Lung (tissue), 12 donors: ENCODE data around the gene DYNLL1. TPM values are rescaled to one million over a fixed set of nuclear protein-coding genes. Genes with fewer than 3 reads are reported as not detected.

Source experiments
- ATAC-seq: fragments of 200-7000 bp; cut with Tn5 transposase; one replicate; pipeline ENCODE4 v1.9.1; 2020; ENCODE audit warnings: moderate number of reproducible peaks; ENCODE audit not compliant: insufficient read depth, low FRiP score
- DNase-seq, 3 donors: peaks; one replicate each; pipeline ENCODE4 v3.0.0-alpha.2; 2013 to 2017
- H3K27ac ChIP-seq, 2 donors: one replicate each; pipeline ENCODE4 v1.5.1; 2013; ENCODE audit warnings: mild to moderate bottlenecking in 2 of 2, moderate library complexity in 2 of 2, control low read depth in 1 of 2, inconsistent platforms in 1 of 2, low read depth in 1 of 2, low read length in 1 of 2
- H3K27me3 ChIP-seq, 3 donors: one replicate each; pipeline ENCODE4 v1.5.1; 2013; ENCODE audit warnings: low read length in 2 of 3; ENCODE audit not compliant: control insufficient read depth in 3 of 3, insufficient read depth in 3 of 3
- H3K36me3 ChIP-seq, 4 donors: one replicate each; pipeline ENCODE4 v1.5.1; 2013; ENCODE audit warnings: low read length in 4 of 4, mild to moderate bottlenecking in 1 of 4, moderate library complexity in 1 of 4; ENCODE audit not compliant: control insufficient read depth in 4 of 4, insufficient read depth in 4 of 4
- H3K4me1 ChIP-seq, 5 donors: one replicate each; pipeline ENCODE4 v1.5.1; 2013; ENCODE audit warnings: low read length in 5 of 5, mild to moderate bottlenecking in 2 of 5, moderate library complexity in 1 of 5; ENCODE audit not compliant: control insufficient read depth in 5 of 5, insufficient read depth in 5 of 5
- H3K4me3 ChIP-seq: one replicate; pipeline ENCODE4 v1.5.1; 2013; ENCODE audit warnings: mild to moderate bottlenecking, control low read depth, moderate library complexity
- H3K9ac ChIP-seq, 2 donors: one replicate each; pipeline ENCODE4 v1.5.1; 2013; ENCODE audit warnings: low read length in 2 of 2, control low read depth in 1 of 2; ENCODE audit not compliant: insufficient read depth in 1 of 2
- H3K9me3 ChIP-seq, 4 donors: one replicate each; pipeline ENCODE4 v1.5.1; 2013; ENCODE audit warnings: low read length in 3 of 4, mild to moderate bottlenecking in 1 of 4, moderate library complexity in 1 of 4; ENCODE audit not compliant: control insufficient read depth in 4 of 4, insufficient read depth in 3 of 4
- WGBS, 2 donors: extraction: QIAGEN DNeasy Blood & Tissue Kit; methylation state at CpG; one replicate each; pipeline ENCODE4 v1.1.7; 2013; 5-methylcytosine and 5-hydroxymethylcytosine counted together
- polyA plus RNA-seq, 2 donors: library from polyadenylated mRNA; stranded (reverse); fragments of 200-250 nt; gene quantifications; one replicate each; pipeline ENCODE4 v1.2.1, GENCODE V29; 2013
- total RNA-seq, 2 donors: library from RNA; depleted of rRNA in 1 of 2; stranded (reverse); fragments of >200 nt in 1 of 2; gene quantifications; one replicate each; pipeline ENCODE4 v1.2.1, GENCODE V29; 2014 to 2021
- TF ChIP-seq, protein P1 (sequence below): IDR thresholded peaks from 2 replicates; pipeline ENCODE4 v1.5.1; 2012; ENCODE audit warnings: mild to moderate bottlenecking; ENCODE audit errors: control extremely low read depth, extremely low read depth
- donor health status: control.
- donor health status: control.
- donor health status: Bipolar disorder and iron deficiency.
- donor health status: healthy.
- donor health status: DM: yes; HTN: yes; CAD: no.

The DYNLL1 gene
- total and polyA plus RNA-seq, 4 donors, result 210 to 360 (median 318) TPM

DNA sequence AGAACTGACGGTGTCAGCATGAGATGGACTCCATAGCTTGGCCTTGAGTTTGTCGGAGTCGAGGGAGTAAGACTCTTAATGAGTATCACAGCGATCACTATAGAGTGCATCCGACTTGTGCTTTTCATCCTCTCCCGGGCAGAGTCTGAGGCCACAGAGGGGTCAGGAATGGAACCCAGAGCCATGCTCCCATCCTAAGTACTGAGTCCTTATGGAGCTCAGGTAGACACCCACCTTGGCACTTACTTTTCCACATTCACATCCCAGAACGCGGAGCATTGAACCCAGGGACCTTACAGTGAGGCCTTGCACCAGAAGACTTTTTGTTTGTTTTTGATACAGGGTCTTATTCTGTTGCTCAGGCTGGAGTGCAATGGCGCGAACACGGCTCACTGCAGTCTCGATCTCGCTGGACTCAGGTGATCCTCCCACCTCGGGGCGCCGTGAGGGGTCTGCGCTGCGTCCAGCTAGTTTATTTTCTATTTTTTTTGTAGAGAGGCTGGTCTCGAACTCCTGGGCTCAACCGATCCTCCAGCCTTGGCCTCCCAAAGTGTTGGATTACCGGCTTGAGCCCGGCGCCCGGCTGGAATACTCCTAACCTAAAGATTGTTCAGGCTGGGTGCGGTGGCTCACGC, 25.6 kb upstream of the DYNLL1 start:
- DNase-seq, result peak in 2 of 3 donors; percentile 35 to 46
- Histone ChIP-seq H3K27ac (peak overlapping the region in 1 of 2 donors; percentile 92), H3K4me3 (peak overlapping the region; percentile 65), H3K4me1 (peaks cover 0 to 19% (median 5%) of the 10 kb centered on the region in 5 donors), H3K9me3 (no peaks in the 10 kb centered on the region), H3K9ac (peak overlapping the region; percentile 71 to 80), H3K36me3 (peaks cover 3 to 10% (median 8%) of the 10 kb centered on the region in 4 donors), H3K27me3 (no peaks in the 10 kb centered on the region)
- 70 to 73% methylated on average over 26 of the region's 26 CpGs for WGBS, 2 donors
- ATAC-seq, result no peak
- TF ChIP-seq, protein P1, sequence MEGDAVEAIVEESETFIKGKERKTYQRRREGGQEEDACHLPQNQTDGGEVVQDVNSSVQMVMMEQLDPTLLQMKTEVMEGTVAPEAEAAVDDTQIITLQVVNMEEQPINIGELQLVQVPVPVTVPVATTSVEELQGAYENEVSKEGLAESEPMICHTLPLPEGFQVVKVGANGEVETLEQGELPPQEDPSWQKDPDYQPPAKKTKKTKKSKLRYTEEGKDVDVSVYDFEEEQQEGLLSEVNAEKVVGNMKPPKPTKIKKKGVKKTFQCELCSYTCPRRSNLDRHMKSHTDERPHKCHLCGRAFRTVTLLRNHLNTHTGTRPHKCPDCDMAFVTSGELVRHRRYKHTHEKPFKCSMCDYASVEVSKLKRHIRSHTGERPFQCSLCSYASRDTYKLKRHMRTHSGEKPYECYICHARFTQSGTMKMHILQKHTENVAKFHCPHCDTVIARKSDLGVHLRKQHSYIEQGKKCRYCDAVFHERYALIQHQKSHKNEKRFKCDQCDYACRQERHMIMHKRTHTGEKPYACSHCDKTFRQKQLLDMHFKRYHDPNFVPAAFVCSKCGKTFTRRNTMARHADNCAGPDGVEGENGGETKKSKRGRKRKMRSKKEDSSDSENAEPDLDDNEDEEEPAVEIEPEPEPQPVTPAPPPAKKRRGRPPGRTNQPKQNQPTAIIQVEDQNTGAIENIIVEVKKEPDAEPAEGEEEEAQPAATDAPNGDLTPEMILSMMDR, result no peak

- DNase-seq (no peak), ATAC-seq (no peak)
- H3K9ac ChIP-seq, result no peak overlapping the region
- no peaks in the 10 kb centered on the region for H3K27me3 ChIP-seq
- H3K9me3 ChIP-seq, result no peaks in the 10 kb centered on the region
- peaks cover 0 to 1% (median 0%) of the 10 kb centered on the region in 4 donors for H3K36me3 ChIP-seq
- no peak overlapping the region for H3K4me3 ChIP-seq
- H3K4me1 ChIP-seq, result peaks cover 0 to 19% (median 5%) of the 10 kb centered on the region in 5 donors
- H3K27ac ChIP-seq, result no peak overlapping the region
- TF ChIP-seq, protein P1, result no peak
These were observed 23.4 kb upstream of the DYNLL1 start for GRCh38 chr12:120472521-120472920.

- H3K36me3 ChIP-seq, result no peaks in the 10 kb centered on the region
- TF ChIP-seq, protein P1, result no peak
- H3K9me3 ChIP-seq, result no peaks in the 10 kb centered on the region
- H3K9ac ChIP-seq, result no peak overlapping the region
- no peak for DNase-seq
- no peak for ATAC-seq
- H3K27me3 ChIP-seq, result no peaks in the 10 kb centered on the region
- no peak overlapping the region for H3K4me3 ChIP-seq
- WGBS, 2 donors, result 72 to 85% methylated on average over 6 of the region's 6 CpGs
- peaks cover 0 to 10% (median 2%) of the 10 kb centered on the region in 5 donors for H3K4me1 ChIP-seq
- no peak overlapping the region for H3K27ac ChIP-seq
These were observed 21.9 kb upstream of the DYNLL1 start for GRCh38 chr12:120473807-120474615.
